NCI-H526 (cell line): ENCODE data around the gene SH3RF3.

ENCODE experiments used
- DNase-seq, 2 experiments: peaks; one replicate each; lab custom pipeline; 2025; lab: John Stamatoyannopoulos, UW

The SH3RF3 gene

DNA sequence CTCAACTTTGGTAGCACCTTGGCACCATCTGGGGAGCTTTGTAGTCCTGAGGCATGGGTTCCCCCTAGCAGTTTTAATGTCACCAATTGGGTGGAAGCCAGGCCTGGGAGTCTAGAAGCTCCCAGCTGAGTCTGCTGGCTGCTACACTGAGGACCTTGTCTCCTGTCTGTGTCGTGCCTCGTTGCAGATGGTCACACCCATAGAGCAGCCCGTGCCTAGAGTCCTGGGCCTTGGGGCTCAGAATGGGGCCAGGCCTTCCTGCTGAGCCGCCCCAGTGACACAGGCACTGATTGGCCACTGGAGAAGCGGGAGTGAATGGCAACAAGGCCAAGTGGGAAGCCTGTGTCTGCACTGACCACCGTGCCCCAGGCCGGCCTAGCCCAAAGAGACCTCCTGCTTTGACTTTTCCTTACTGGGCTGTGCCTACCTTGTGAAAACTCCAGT is 113.2 kb downstream of the SH3RF3 start:
- DNase-seq, result no peak

DNA sequence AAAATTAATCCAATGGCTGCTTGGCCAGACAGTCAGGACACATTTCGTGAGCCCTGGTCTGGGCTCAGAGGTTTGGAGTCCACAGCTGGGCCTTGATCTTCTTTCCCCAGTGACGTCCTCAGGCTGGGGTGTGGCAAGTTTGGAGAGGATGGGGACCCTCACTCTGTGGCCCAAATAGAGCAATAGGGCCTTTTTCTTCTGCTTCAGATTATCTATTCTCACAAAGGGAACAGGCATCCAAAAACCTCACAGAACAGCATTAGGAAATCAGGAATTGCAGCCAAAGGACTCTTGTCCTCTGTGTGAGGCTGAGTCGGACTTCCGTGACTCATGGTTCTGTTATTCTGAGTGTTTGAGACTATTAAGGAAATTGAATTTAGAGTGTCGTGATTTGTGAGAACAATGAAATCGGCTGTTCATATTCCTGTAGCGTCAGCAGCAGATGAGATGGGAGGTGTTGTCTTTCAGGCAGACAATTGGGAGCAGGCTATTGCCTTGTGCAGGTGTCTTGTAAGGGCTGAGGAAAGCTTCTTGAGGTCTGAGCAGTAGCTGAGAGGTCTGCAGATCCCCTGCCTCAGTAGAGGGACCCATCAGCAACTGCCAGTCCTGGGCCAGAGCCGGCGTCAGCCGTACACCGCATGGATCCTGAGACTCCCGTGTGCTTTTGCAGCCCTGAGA is 113.8 kb downstream of the SH3RF3 start:
- DNase-seq, result no peak

DNA sequence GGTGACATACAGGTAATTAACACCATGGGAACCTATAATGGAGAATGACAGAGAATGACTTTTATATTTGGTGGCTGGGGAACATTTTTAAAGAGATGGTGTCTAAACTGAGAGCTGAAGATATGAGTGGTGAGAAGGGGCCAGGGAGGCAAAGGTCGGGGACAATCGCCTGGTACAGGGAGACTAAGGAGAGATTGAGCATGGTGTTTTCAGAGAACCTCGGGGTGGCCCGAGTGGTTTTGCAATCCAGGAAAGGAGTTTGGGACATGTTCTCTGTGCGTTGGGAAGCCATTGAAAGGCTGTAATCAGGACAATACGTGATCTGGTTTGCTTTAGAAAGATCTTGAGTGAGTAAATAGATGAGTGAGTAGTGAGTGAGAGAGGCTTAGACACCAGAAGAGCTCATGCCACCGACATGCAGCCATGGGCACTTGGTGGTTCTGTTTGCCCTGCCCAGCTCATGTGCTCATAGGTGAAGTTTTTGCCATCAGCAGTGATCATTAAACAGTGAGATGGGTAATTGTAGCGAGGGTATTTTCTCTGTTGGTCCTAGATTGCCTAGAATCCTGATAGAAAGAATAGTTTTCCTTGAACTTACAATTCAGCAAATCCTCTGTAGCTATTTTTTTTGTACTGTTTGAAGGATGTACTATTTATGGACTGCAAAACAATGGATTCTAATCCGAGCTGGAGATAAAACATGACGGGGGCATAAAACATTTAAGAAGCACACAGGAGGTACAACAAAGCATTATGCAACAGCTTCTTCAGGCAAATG is 114.7 kb downstream of the SH3RF3 start:
- no peak for DNase-seq

DNA sequence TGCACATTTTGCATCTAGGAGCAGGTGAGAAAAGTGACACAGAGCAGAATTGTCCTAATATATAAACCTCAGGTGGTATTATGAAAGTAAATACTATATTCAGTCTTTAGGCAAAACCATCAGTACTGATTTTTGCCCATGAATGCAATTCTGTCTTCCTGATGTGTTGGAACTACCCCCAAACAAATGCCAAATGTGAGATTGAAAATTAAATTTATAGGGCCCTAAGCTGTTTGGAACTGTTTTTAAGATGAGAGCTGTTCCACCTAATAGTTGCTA is 115.2 kb downstream of the SH3RF3 start:
- DNase-seq, result no peak

DNA sequence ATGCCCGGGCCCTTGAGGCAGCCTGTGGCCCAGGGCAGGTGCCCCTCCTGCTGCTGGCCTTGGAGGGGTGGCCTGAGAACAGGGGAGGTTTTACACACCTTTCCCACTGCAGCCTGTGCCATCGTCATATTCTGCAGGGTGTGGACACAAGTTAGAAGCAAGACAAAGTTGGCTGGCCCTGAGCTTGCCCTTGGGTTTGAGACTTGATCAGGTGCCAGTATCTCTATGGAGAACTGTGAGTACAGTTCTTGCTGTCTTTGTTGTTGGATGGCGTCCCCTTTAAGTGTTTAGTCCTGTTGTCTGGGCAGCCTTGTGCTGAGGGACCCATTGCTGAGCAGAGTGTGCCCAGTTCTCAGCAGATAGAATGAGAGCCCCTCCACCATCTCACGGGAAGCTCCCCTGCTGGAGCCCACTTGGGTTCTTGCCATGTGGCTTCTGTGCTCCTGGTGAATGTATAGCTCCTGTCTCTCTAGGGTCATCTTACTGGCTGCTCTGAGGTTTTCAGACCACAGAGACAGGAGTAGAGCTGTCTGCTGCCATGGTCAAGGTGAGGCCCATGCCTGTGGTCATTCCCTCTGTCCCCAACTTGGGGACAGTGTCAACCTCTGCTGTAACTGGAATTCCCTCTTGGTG is 115.9 kb downstream of the SH3RF3 start:
- DNase-seq, result no peak

DNA sequence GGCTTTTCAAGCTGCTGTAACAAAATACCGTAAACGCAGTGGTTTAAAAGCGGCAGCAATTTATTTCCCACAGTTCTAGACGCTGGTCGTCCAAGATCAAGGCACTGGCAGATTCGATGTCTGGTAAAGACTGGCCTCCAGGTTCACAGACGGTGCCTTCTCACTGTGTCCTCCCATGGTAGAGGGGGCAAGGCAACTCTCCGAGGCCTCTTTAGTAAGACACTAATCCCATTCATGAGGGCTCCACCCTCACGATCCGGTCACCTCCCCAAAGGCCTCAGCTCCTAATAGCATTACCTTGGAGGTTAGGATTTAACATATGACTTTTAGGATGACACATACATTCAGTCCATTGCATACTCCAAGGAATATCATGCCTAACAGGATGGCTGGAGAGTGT is 117.2 kb downstream of the SH3RF3 start:
- DNase-seq, result no peak

DNA sequence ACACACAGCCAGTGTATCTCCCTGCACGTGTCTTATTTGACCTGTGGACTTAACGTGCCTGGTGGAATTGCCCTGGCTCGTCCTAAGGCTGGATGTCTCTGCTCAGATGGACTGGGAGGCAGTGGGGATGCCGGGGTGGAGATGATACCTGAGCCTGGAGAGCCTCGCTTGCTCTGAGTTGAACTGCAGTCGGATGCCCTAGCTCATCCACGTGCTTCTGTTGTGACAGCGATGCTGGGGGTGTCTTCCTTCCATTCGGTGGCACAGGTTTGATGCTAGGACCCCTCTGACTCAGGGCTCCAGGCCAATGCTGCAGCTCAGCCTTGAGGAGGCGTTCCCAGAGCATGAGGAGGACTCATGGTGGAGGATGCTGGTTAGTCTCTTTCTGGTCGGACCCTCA is 117.6 kb downstream of the SH3RF3 start:
- DNase-seq, result no peak

DNA sequence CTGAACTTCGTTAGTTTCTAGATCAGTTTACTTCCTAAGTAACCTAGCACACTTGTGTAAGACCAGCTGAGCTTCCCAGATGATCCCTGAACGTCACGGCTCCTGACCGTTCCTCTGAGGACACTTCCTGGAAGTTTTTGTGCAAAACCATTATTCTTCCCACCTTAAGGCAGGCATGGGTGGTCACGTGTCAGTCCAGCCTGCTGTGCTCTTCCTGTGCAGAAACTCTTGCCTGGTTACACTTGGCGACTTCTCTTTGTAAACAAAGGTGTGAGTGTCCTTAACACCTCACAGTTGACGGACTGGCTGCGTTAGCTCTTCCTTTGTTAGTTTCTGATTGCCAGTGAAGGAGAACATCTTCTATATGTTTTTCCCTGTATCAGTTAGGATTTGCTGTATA is 118.3 kb downstream of the SH3RF3 start:
- DNase-seq, result no peak

DNA sequence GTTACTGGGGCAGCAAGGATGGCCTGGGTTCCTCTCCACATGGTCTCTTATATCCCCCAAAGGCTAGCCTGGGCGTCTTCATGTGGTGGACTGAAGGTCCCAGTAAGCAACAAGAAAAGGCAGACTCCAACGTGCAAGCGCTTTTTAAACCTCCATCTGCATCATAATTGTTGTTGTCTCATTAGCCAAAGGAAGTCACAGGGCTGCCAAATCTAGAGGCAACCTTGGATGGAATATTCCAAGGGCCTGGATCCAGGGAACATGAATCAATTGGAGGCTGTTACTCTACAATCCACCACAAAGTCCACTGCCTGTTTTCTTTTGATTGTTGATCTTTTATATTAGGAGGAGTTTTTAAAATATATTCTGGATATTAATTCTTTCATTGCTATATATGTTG is 118.8 kb downstream of the SH3RF3 start:
- DNase-seq, result no peak

DNA sequence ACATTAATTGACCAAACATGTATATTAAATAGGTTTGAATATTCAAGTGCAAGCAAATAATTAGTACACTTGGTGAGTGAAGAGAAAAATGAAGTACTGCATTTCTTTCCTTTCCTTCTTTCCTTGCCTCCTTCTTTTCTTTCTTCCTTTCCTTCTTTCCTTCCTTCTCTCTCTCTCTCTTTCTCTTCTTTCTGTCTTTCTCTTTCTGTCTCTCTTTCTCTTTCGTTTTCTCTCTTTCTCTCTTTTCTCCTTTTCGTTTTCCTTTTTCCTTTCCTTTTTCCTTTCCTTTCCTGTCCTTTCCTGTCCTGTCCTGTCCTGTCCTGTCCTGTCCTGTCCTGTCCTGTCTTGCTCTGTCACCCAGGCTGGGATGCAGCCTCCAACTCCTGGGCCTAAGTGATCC is 119.6 kb downstream of the SH3RF3 start:
- no peak for DNase-seq

DNA sequence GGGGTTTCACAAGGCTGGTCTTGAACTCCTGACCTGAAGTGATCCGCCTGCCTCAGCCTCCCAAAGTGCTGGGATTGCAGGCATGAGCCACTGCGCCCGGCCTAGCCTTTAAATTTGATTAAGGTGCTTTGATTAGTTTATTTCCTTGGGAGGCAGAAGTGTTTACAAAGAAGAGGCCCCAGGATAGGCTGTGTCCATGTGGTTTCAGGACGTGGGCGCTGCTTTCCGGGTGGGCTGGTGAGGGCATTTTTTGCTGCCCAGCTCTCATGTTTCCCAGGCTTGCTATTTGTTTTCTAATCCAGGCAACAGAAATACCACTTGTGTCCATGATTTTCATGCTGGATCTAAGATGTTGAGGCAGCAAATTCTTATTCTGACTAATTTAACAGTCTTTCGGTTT is 124.2 kb downstream of the SH3RF3 start:
- no peak for DNase-seq

DNA sequence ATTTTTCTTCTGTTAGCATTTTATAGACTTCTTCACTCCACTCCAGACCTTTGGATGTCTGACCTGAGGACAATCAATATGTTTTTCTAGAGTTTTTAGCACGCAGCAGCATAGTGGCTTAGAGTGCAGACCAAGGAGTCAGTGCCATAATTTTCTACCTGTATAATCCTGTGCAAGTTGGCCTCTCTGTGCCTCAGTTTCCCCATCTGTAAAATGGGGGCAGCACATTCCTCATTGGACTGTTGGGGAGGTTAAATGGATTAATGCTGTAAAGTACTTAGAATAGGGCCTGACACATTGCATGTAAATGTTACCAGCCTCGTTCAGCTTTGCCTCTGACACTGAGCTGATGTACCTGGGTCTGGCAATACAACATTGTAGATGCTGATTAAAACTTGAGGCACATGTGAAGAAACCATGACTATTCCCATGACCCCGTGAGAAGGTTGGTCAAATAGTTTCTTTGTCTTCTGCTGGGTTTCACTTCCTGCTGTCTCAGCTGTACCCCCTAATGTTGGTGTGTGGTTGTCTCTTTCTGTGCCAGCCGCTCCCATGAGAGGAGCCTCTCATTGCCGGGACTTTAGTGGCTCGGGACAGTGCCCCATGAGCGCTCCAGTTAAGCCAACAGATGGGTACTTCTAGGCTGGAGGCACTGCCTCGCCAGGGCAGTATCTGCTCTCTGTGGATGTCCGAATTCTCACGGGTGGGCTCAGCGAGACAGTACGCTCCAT is 125.3 kb downstream of the SH3RF3 start:
- DNase-seq, result no peak

DNA sequence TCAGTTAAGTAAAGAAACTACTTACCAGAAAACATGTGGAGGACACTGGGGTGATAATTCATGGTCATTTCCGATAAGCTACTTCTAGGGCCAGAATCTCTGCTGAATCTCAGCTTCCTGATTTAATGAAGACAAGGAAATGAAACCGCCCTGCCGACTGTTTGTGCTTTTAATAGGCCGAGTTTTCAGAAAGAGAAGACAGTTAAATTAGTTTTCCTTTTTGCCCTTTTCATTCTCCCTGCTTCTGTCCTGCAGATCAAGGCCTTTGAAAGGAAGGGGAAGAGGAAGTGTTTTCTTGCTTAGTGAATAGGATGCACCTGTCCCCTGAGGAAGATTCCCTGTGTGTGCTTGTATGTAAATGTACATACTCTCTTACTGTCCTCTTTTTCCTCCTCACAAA is 126.6 kb downstream of the SH3RF3 start:
- no peak for DNase-seq

DNA sequence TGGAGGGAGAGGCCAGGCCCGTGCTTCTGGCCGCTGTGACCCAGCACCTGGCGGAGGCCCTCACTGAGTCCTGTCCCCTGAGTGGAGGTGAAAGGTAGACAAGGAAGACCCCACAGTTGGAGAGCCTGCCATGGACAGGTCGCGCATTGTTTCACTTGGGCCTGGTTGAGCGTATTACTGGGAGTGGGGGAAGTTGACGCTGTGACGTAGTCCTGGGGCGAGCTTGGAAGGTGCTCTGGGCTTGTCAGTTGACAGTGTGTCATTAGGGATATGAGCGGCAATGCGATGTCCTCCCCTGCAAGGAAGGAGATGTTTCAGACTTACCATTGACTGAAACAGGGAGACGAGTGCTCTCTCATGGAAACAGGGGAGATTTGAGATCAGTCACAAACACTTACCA is 127.1 kb downstream of the SH3RF3 start:
- DNase-seq, result no peak

DNA sequence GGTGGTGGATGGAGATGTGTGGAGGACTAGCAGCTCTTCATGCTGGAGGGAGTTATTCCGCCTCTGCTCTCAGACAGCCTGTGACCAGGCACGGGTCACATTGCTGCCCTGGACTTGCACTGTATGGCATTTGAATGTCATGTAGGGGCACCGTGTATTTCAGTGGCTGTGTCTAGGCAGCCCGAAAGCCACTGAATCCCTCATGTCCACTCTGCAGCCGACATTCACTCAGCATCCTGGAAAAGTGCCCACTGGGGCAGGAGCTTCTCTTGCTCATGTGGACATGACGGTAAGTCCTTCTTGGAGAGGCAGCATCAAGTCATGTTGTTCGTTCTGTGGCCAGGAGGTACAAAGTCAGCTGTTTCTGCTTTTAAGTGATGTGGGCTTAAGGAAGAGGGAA is 127.9 kb downstream of the SH3RF3 start:
- no peak for DNase-seq

DNA sequence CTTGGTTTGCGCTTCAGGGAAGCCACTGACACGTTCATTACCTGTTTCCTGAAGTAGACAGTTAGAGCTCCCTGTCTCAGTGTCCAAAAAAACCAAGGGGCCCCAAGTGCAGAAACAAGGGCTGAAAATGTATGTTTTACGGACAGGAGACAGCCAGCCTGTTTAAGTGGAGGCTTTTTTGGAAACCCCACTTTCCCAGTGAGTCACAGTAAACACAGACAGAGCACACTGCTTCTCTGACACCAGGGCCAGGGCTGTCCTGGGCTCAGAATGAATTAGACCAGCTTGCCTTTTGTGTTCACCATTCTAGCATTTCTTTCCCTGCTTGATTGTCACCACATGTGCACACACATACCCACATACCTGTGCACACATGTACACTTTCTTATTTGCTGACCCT is 128.6 kb downstream of the SH3RF3 start:
- DNase-seq, result no peak

DNA sequence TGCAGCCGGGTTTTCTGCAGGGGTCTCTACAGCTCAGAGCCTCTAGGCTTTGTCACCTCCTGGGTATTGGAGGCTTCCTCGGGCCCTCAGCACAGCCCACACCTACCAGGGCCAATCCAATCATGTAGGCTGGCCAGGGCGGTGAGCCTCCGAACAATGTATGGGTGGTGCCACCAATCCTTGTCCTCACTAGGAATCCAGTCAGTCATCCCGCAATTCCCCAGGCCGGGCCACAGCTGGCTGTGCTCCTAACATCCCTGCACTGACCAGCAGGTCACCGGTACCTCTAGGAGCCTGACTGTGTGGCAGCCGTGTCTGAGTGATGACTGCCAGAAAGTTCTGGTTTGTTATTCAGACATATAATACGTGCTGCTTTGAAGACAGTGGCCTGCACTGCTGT is 129.4 kb downstream of the SH3RF3 start:
- no peak for DNase-seq

DNA sequence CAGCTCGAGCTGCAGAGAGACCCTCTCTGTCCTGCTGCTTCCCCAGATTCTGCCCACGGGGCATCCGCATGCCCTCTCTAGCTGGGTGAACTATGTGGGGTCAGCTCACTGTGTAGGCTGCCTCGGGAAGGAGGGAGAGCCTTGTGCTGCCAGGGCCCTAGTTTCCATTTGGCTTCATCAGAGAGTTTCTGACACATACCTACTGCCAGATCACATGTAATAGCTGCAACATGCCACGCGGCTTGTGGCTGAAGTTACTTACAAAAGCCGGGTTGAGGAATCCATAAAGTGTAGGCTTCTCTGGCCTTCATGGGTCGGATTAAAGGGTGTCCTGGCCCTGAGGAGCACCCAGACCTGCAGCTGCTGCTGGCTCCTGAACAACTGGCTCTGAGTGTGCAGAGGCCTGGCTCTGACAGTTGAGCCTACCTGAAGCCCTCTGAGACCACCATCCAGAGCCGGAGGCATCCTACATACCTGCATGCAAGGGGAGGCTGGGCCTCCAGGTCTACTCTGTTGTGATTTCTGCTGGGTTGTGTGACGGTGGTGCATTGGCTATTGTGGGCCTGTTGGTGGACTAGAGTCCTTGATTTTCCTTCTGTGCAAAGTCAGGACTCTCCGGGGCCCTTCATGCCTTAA is 130.0 kb downstream of the SH3RF3 start:
- DNase-seq, result no peak

DNA sequence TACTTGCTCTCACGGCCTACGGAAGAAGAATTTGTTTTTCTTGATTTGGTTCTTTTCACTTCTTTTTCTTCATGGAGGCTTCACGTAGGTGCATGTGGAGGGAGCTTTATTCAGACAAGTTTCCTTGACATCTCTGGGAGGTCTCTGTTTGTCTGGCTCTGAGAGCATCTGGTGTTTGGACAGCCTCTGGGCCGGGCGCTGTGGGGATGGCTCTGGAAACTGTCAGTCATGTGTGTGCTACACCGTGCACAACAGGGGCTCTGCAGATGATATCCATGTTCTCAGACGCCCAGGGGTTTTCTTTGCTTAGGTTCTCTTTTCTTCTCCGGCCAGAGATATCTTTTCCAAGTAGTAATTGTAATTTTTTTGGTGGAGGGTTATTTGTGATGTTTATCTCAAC is 130.7 kb downstream of the SH3RF3 start:
- no peak for DNase-seq

DNA sequence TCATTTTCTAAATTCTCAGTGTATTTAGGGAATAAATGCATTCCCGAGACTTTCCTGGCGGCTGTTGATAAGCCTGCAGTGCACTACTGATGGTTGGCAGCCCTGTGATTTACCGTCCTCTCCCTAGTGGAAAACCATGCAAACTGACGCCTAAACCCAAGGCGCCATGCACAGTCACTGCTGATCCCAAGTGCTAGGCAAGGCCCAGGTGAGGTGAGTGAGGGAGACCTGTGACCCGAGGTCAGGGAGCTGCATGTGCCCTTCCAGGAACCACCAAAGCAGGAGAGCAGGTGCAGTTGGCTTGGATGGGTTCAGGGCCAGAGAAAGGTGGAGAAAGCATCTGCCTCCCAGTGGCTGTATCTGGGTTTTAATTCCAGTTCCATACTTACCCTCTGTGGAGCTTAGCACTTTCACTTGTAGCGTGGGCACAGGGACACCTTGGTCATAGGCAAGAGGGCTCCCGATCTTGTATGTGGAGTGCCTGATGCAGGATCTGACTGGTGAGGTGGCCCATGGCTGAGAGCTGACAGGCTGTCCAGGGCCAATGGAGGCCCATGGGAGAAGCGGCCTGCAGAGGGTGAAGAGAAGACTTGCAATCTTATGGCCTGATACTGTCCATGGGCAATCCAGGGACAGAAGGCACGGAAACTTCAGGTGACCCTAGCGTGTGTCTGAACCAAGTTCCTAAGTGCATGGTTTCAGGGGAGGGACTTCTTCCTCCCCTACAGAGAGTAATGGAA is 131.3 kb downstream of the SH3RF3 start:
- DNase-seq, result no peak

DNA sequence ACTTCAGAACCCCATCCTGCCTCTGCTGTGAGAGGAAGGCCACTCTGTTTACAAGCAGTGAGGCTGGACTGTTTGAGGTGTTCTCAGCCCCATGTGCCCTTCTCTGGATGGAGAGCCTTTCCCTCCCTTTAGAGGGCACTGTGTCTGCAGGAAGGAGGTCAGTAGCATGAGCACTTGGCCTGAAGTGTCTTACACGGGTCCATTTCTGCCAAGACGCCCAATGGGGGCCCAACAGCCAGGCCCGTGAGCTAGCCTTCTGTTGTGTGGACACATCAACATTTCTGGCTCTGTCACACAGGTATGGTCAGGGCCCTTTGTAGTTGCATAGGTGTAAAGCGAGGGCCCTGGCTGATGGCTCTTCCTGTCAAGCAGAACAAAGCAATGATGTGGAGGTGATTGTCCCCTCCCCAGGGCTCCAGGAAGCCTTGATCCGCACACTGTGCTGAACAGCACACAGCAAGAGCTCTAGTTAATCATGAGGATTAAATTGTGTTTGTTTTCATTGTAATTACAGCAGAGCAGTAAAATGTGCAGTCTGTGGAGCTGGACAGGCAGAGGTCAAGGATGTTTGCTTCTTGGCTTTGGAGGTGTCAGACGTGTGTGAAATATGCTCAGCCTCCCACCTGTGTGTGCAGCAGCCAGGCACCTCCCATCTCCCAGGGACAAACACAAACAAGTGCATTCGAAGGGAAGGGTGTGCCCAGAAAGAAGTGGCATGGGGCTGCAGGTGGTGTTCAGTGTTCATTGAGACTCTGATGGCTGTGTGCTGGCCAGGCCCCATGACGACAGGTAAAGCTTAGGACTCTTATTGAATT is 132.1 kb downstream of the SH3RF3 start:
- peak; percentile 9 to 23 for DNase-seq
